ENCODE measurements around the gene LYPD1.

GRCh38 chr2:132697556-132698205 lies 27.7 kb upstream of the LYPD1 start:
- TF ChIP-seq POLR2A (IDR thresholded peaks at IDR 0.05) (no peak), CTCF (IDR thresholded peaks at IDR 0.05) (no peak)
